Parathyroid adenoma (tissue), 2 donors: ENCODE data around the gene ALCAM.
A peak's percentile ranks its signal among the peaks of the same experiment; 100 is the strongest.

Source experiments
- H2AFZ ChIP-seq: fragments of 300-600 bp; sonication (generic); one replicate; pipeline ENCODE4 v1.7.0; 2017; ENCODE audit warnings: antibody characterized with exemption, mild to moderate bottlenecking
- H3K27ac ChIP-seq: fragments of 300-600 bp; sonication (generic); one replicate; pipeline ENCODE4 v1.7.0; 2017
- H3K27me3 ChIP-seq: fragments of 300-600 bp; sonication (generic); one replicate; pipeline ENCODE4 v1.7.0; 2017; ENCODE audit warnings: low read length; ENCODE audit not compliant: control insufficient read depth, insufficient read depth
- H3K36me3 ChIP-seq: fragments of 300-600 bp; sonication (generic); one replicate; pipeline ENCODE4 v1.7.0; 2017; ENCODE audit warnings: low read length; ENCODE audit not compliant: control insufficient read depth, insufficient read depth
- H3K4me1 ChIP-seq: fragments of 300-600 bp; sonication (generic); one replicate; pipeline ENCODE4 v1.7.0; 2017; ENCODE audit warnings: control low read depth
- H3K4me2 ChIP-seq: fragments of 300-600 bp; sonication (generic); one replicate; pipeline ENCODE4 v1.7.0; 2017; ENCODE audit warnings: low read length
- H3K4me3 ChIP-seq: fragments of 300-600 bp; sonication (generic); one replicate; pipeline ENCODE4 v1.7.0; 2017; ENCODE audit warnings: low read depth, low read length
- H3K79me2 ChIP-seq: fragments of 300-600 bp; sonication (generic); one replicate; pipeline ENCODE4 v1.7.0; 2017; ENCODE audit warnings: control low read depth
- H3K9ac ChIP-seq: fragments of 300-600 bp; sonication (generic); one replicate; pipeline ENCODE4 v1.7.0; 2017; ENCODE audit warnings: mild to moderate bottlenecking
- H3K9me3 ChIP-seq: fragments of 300-600 bp; sonication (generic); one replicate; pipeline ENCODE4 v1.7.0; 2017; ENCODE audit warnings: low read length; ENCODE audit not compliant: control insufficient read depth
- CTCF ChIP-seq: fragments of 300-600 bp; sonication (generic); IDR thresholded peaks from one replicate; pipeline ENCODE4 v1.7.0; 2017; ENCODE audit warnings: antibody characterized with exemption, mild to moderate bottlenecking
- donor health status: primary hyperparathyroidism.

The ALCAM gene

GRCh38 chr3:105353485-105354161 is 13.1 kb upstream of the ALCAM start:
- TF ChIP-seq CTCF = no peak
- H3K4me2 ChIP-seq = no peak overlapping the region
- H3K27me3 ChIP-seq = no peaks in the 10 kb centered on the region
- no peaks in the 10 kb centered on the region for H3K9me3 ChIP-seq
- no peaks in the 10 kb centered on the region for H3K36me3 ChIP-seq
- no peak overlapping the region for H3K9ac ChIP-seq
- no peak overlapping the region for H3K4me3 ChIP-seq
- no peaks in the 10 kb centered on the region for H3K4me1 ChIP-seq
- H3K79me2 ChIP-seq = no peaks in the 10 kb centered on the region
- no peak overlapping the region for H3K27ac ChIP-seq
- peak overlapping the region; percentile 24 for H2AFZ ChIP-seq

- Histone ChIP-seq H3K9ac (no peak overlapping the region), H3K4me3 (no peak overlapping the region), H3K27ac (no peak overlapping the region)
These were observed 12.3 kb upstream of the ALCAM start for GRCh38 chr3:105354429-105354828.

GRCh38 chr3:105355408-105356061 is 11.2 kb upstream of the ALCAM start:
- Histone ChIP-seq H3K4me1 (no peaks in the 10 kb centered on the region), H3K4me2 (no peak overlapping the region), H3K4me3 (no peak overlapping the region), H3K9me3 (no peaks in the 10 kb centered on the region), H3K36me3 (no peaks in the 10 kb centered on the region), H3K27me3 (no peaks in the 10 kb centered on the region), H3K9ac (no peak overlapping the region), H3K79me2 (no peaks in the 10 kb centered on the region), H2AFZ (peak overlapping the region; percentile 26), H3K27ac (no peak overlapping the region)
- no peak for TF ChIP-seq CTCF

More at GRCh38 chr3:105354429-105354828, 12.3 kb upstream of the ALCAM start:
- no peak for TF ChIP-seq CTCF
- Histone ChIP-seq H3K4me1 (no peaks in the 10 kb centered on the region), H2AFZ (no peak overlapping the region), H3K9me3 (no peaks in the 10 kb centered on the region), H3K4me2 (no peak overlapping the region), H3K27me3 (no peaks in the 10 kb centered on the region), H3K36me3 (no peaks in the 10 kb centered on the region), H3K79me2 (no peaks in the 10 kb centered on the region)

GRCh38 chr3:105356396-105356795 is 10.3 kb upstream of the ALCAM start:
- H3K4me1 ChIP-seq = no peaks in the 10 kb centered on the region
- no peak overlapping the region for H3K4me3 ChIP-seq
- H3K9me3 ChIP-seq = no peaks in the 10 kb centered on the region
- H3K4me2 ChIP-seq = no peak overlapping the region
- H3K27ac ChIP-seq = no peak overlapping the region
- no peaks in the 10 kb centered on the region for H3K36me3 ChIP-seq
- H2AFZ ChIP-seq = peak overlapping the region; percentile 17
- H3K9ac ChIP-seq = no peak overlapping the region
- no peaks in the 10 kb centered on the region for H3K79me2 ChIP-seq
- no peaks in the 10 kb centered on the region for H3K27me3 ChIP-seq
- TF ChIP-seq CTCF = no peak

GRCh38 chr3:105356988-105357387 is 9.7 kb upstream of the ALCAM start:
- no peaks in the 10 kb centered on the region for H3K9me3 ChIP-seq
- peak overlapping the region; percentile 17 for H2AFZ ChIP-seq
- no peaks in the 10 kb centered on the region for H3K27me3 ChIP-seq
- H3K4me1 ChIP-seq = no peaks in the 10 kb centered on the region
- TF ChIP-seq CTCF = no peak
- no peak overlapping the region for H3K9ac ChIP-seq
- no peak overlapping the region for H3K4me2 ChIP-seq
- H3K79me2 ChIP-seq = no peaks in the 10 kb centered on the region
- no peaks in the 10 kb centered on the region for H3K36me3 ChIP-seq
- no peak overlapping the region for H3K27ac ChIP-seq
- no peak overlapping the region for H3K4me3 ChIP-seq
